Upper lobe of left lung (tissue), 6 donors: ENCODE data around the gene ASB18. TPM values are rescaled to one million over a fixed set of nuclear protein-coding genes. Genes with fewer than 3 reads are reported as not detected.

Source experiments
- ATAC-seq, 2 donors: fragments of 200-7000 bp; cut with Tn5 transposase; one replicate each; pipeline ENCODE4 v1.9.1; 2022; ENCODE audit warnings: mild to moderate bottlenecking in 2 of 2, moderate library complexity in 2 of 2; ENCODE audit not compliant: low FRiP score in 2 of 2
- DNase-seq, 2 donors: peaks; one replicate each; pipeline ENCODE4 v3.0.0-alpha.2; 2019 to 2020
- H3K27ac ChIP-seq, 4 donors: fragments of 200-600 bp; sonication (generic); one replicate each; pipeline ENCODE4 v1.5.1; 2016 to 2019
- H3K27me3 ChIP-seq, 4 donors: fragments of 200-600 bp; sonication (generic); one replicate each; pipeline ENCODE4 v1.5.1; 2017 to 2019
- H3K36me3 ChIP-seq, 4 donors: fragments of 200-600 bp; sonication (generic); one replicate each; pipeline ENCODE4 v1.5.1; 2016 to 2019
- H3K4me1 ChIP-seq, 4 donors: fragments of 200-600 bp; sonication (generic); one replicate each; pipeline ENCODE4 v1.5.1; 2018 to 2019
- H3K4me3 ChIP-seq, 4 donors: fragments of 200-600 bp; sonication (generic); one replicate each; pipeline ENCODE4 v1.5.1; 2017 to 2019; ENCODE audit warnings: mild to moderate bottlenecking in 2 of 4, moderate library complexity in 1 of 4
- H3K9me3 ChIP-seq, 4 donors: fragments of 200-600 bp; sonication (generic); one replicate each; pipeline ENCODE4 v1.5.1; 2018 to 2019
- EP300 ChIP-seq, 4 donors: sonication (generic); formaldehyde crosslinking; IDR thresholded peaks; one replicate each; pipeline ENCODE4 v1.5.1; 2017; ENCODE audit warnings: antibody characterized with exemption in 4 of 4, control low read depth in 2 of 4
- POLR2A ChIP-seq, 4 donors: fragments of 450-650 bp; IDR thresholded peaks; one replicate each; pipeline ENCODE4 v1.5.1; 2016 to 2017; ENCODE audit warnings: antibody characterized with exemption in 4 of 4, mild to moderate bottlenecking in 2 of 4
- POLR2AphosphoS5 ChIP-seq, 2 donors: sonication (generic); formaldehyde crosslinking; IDR thresholded peaks; one replicate each; pipeline ENCODE4 v1.5.1; 2017; ENCODE audit warnings: antibody characterized with exemption in 2 of 2
- WGBS, 2 donors: methylation state at CpG; one replicate each; pipeline ENCODE4 v1.1.5; 2017 to 2018; 5-methylcytosine and 5-hydroxymethylcytosine counted together
- total RNA-seq, 6 donors: library from RNA; depleted of rRNA in 4 of 6; stranded (reverse); fragments of >200 nt in 4 of 6; gene quantifications; one replicate each; pipeline versions ENCODE4 v1.1.0 to v1.2.1, GENCODE V29; 2016 to 2021
- TF ChIP-seq, protein P1 (sequence below), 6 experiments: fragments of 450-650 bp in 4 of 6; fragments of 200-600 bp in 2 of 6; sonication (generic) in 2 of 6; IDR thresholded peaks; one replicate each; pipeline ENCODE4 v1.5.1; 2016 to 2019; ENCODE audit warnings: antibody characterized with exemption in 6 of 6
- donor health status: DM: no; HTN: no; CAD: no; lungs with moderate emphysema.
- donor health status: DM: no; HTN: yes; CAD: no; lungs with severe emphysema.

The ASB18 gene
- total RNA-seq, 6 donors from 2014 or later: not detected

DNA sequence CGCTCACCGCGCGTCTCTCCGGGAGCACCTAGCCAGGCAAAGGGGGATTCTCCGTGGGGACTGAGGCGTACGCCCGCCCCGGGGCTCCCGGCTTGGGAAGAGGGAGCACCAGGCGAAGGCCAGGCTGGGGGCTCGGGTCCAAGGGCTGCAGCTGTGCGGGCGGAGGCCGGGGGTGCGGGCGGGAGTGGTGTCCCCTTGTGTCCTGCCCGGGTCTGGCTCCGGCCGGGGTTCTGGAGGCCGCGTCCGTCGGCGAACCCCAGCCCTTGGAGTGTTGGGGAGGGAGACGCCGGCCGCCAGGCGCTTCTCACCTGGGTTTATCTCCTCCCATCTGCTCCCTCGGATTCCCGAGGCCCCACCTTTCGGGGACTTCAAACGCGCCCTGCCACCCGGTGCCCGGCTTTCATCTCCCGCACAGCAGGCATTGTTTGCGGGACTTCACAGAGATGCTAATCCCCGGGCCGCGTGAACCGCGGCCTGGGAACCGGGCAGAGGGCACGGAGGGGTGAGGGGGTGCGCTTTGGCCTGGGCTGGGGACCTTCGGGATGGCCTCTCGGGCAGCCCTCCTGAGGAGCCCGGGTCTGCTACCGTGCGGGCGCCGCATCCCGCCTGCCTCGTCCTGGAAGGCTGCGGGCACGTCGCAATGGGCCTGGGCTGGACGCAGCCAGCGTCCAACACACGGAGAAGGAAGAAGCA, 91.0 kb downstream of the ASB18 start:
- no peaks in the 10 kb centered on the region for H3K9me3 ChIP-seq
- DNase-seq: peak in 1 of 2 donors; percentile 72

DNA sequence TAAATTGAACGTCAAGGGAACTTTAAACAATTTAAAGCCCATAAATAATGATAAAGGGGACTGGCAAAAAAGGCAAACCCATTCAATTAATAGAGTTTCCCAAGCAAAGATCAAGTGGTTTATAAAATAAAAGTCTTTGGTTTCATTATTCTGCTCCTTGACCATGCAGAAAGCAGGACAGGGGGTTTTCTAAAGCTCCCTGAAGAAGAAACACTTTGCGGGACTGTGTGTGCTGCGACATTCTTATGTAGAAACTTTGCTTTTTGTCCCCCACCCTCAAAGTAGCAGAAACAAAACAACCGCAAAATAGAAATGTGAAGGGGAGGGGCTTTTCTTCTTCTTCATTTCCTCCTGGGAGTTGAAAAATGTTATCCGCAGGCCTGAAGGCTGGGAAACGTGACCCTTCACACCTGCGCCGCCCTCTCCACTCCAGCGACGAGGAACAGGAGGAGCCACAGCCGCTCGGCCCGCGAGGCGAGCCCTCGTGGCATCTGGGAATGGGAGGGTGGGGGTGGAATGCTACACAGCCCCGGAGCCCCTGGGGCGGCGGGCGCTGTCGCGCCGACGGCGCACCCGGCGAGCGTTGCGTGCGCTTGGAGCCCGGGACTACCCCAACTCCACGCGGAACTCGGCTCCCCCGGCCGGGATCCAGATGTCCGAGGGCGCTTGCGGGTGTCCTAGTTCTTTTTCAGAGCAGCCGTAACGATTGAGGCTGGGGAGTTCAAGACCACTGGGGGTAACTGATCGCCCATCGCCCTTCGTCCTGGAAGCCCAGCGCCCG, 91.8 kb downstream of the ASB18 start:
- peak in 1 of 2 donors; percentile 82 for DNase-seq
- H3K27me3 ChIP-seq: peaks cover 0 to 85% (median 53%) of the 10 kb centered on the region in 4 donors
- no peak overlapping the region for H3K27ac ChIP-seq
- no peak for ATAC-seq
- 7 to 15% methylated on average over 11 to 24 of the region's 46 CpGs for WGBS, 2 donors
- no peaks in the 10 kb centered on the region for H3K36me3 ChIP-seq
- no peaks in the 10 kb centered on the region for H3K9me3 ChIP-seq
- TF ChIP-seq POLR2A (IDR thresholded peaks at IDR 0.05): no peak
- TF ChIP-seq POLR2AphosphoS5 (IDR thresholded peaks at IDR 0.05): no peak
- TF ChIP-seq, protein P1, sequence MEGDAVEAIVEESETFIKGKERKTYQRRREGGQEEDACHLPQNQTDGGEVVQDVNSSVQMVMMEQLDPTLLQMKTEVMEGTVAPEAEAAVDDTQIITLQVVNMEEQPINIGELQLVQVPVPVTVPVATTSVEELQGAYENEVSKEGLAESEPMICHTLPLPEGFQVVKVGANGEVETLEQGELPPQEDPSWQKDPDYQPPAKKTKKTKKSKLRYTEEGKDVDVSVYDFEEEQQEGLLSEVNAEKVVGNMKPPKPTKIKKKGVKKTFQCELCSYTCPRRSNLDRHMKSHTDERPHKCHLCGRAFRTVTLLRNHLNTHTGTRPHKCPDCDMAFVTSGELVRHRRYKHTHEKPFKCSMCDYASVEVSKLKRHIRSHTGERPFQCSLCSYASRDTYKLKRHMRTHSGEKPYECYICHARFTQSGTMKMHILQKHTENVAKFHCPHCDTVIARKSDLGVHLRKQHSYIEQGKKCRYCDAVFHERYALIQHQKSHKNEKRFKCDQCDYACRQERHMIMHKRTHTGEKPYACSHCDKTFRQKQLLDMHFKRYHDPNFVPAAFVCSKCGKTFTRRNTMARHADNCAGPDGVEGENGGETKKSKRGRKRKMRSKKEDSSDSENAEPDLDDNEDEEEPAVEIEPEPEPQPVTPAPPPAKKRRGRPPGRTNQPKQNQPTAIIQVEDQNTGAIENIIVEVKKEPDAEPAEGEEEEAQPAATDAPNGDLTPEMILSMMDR (IDR thresholded peaks at IDR 0.05): no peak
- no peak for TF ChIP-seq EP300 (IDR thresholded peaks at IDR 0.05)
- H3K4me3 ChIP-seq: no peak overlapping the region
- H3K4me1 ChIP-seq: peaks cover 20 to 31% (median 25%) of the 10 kb centered on the region in 4 donors

More for the DNA sequence above, 91.0 kb downstream of the ASB18 start:
- H3K4me3 ChIP-seq: no peak overlapping the region
- peak in 1 of 2 donors; percentile 9 for ATAC-seq
- H3K36me3 ChIP-seq: no peaks in the 10 kb centered on the region
- no peak overlapping the region for H3K27ac ChIP-seq
- peaks cover 0 to 85% (median 49%) of the 10 kb centered on the region in 4 donors for H3K27me3 ChIP-seq
- 8 to 10% methylated on average over 12 to 47 of the region's 62 CpGs for WGBS, 2 donors
- TF ChIP-seq POLR2AphosphoS5 (IDR thresholded peaks at IDR 0.05): no peak
- TF ChIP-seq, protein P1 (IDR thresholded peaks at IDR 0.05): no peak
- no peak for TF ChIP-seq POLR2A (IDR thresholded peaks at IDR 0.05)
- TF ChIP-seq EP300 (IDR thresholded peaks at IDR 0.05): no peak
- H3K4me1 ChIP-seq: peaks cover 18 to 30% (median 24%) of the 10 kb centered on the region in 4 donors

DNA sequence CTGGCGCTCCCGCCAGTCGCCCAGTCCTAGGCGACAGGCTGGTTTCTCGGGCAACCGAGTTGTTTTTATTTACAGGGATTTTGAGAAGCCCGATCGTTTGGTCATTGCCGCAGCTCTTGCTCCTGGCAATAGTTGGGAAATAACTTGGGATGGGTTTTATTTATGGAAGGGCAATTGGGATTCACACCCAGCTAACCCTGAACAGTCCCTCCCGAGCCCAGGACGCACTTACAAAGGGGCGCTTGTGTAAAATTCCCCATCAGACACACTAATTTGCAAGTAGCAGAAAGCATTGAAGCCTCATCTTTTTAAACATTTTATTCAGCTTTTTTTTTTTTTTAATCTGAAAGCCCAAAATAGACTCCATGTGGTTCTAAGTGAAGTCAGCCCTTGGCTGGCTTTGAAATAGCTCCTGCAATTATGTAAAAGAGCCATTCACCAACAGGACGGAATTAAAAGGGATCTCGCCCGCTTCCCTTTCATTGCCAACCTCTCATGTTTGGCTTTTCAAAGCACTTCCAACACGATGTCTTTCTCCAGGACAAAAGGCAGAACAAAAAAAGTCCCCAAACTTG, 92.4 kb downstream of the ASB18 start:
- no peak for TF ChIP-seq POLR2AphosphoS5 (IDR thresholded peaks at IDR 0.05)
- TF ChIP-seq, protein P1 (IDR thresholded peaks at IDR 0.05): no peak
- no peak for TF ChIP-seq EP300 (IDR thresholded peaks at IDR 0.05)
- TF ChIP-seq POLR2A (IDR thresholded peaks at IDR 0.05): no peak
- Histone ChIP-seq H3K9me3 (no peaks in the 10 kb centered on the region), H3K4me1 (peaks cover 27 to 38% (median 31%) of the 10 kb centered on the region in 4 donors), H3K4me3 (no peak overlapping the region), H3K36me3 (no peaks in the 10 kb centered on the region), H3K27ac (no peak overlapping the region), H3K27me3 (peaks cover 2 to 85% (median 55%) of the 10 kb centered on the region in 4 donors)
- WGBS, 2 donors: 15 to 16% methylated on average over 10 to 16 of the region's 16 CpGs
- ATAC-seq (no peak), DNase-seq (no peak)

DNA sequence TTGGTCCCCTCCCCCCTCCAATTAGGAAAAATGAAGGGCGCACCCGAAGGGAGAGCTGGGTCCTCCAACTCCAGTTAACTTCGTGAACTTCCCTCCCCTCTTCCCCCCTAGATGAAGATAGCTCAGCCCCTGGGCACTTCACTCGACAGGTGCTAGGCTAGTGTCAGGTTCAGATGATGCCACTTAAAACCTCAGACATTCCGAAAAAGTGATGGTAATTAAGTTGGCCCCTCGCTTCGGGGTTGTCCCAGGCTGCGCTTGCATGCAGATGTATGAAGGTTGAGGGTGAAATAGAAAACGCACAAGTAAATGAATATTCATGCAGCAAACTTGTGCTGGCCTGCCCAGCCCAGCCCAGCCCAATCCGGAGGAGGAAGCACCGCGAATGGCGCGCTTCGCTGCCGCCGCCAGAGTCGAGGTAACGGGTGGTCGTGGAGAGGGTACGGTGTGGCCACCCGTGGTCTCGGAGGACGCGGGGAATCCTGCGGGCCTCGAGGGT, 93.0 kb downstream of the ASB18 start:
- ATAC-seq (no peak), DNase-seq (peak in 1 of 2 donors; percentile 79)
- Histone ChIP-seq H3K27me3 (peaks cover 2 to 89% (median 57%) of the 10 kb centered on the region in 4 donors), H3K4me3 (no peak overlapping the region), H3K9me3 (no peaks in the 10 kb centered on the region), H3K36me3 (no peaks in the 10 kb centered on the region), H3K27ac (no peak overlapping the region), H3K4me1 (peaks cover 32 to 42% (median 37%) of the 10 kb centered on the region in 4 donors)
- 4 to 10% methylated on average over 26 to 27 of the region's 27 CpGs for WGBS, 2 donors
- TF ChIP-seq POLR2A (IDR thresholded peaks at IDR 0.05): no peak
- no peak for TF ChIP-seq EP300 (IDR thresholded peaks at IDR 0.05)
- no peak for TF ChIP-seq POLR2AphosphoS5 (IDR thresholded peaks at IDR 0.05)
- TF ChIP-seq, protein P1 (IDR thresholded peaks at IDR 0.05): no peak
